Measurements from ENCODE around the gene TMPRSS4. TPM values are rescaled to one million over a fixed set of nuclear protein-coding genes. Genes with fewer than 3 reads are reported as not detected.
A peak's percentile ranks its signal among the peaks of the same experiment; 100 is the strongest.

The TMPRSS4 gene
- total and polyA plus RNA-seq, 4 donors, result 0.96 to 6.5 TPM; not detected in 2

DNA sequence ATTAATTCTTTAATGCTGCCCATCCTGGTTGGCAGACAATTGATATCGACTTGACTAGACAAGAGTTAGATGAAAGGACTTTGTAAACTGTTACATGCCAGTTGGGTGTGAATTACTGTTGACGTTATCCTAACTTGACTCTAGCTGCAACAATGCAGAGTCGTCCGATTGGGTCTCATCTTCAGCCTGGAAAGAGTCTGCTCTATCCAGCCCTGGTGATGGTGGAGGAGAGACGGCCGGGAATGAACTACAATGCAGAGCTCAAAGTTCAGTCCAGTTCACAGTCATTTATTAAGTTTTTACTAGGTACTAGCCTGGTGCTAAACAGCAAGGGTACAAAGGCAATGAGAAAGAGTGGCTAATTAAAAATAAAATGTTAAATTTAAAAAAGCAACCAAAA lies 14.8 kb downstream of the TMPRSS4 start:
- WGBS, 2 donors, result 27 to 44% methylated on average over 6 of the region's 6 CpGs
- no peak for ATAC-seq (ENCODE audit: low FRiP score)
- H3K36me3 ChIP-seq (ENCODE audit: control insufficient read depth in 1 of 2, insufficient read depth in 2 of 2, low read length in 1 of 2), result no peaks in the 10 kb centered on the region
- H3K9me3 ChIP-seq (ENCODE audit: control insufficient read depth, low read length), result peaks cover 8% of the 10 kb centered on the region
- H3K27me3 ChIP-seq (ENCODE audit: control insufficient read depth in 1 of 2, insufficient read depth in 2 of 2, low read length in 1 of 2), result no peaks in the 10 kb centered on the region
- intact Hi-C loops (cut with DNase I), result no loop called here
- H3K4me3 ChIP-seq (ENCODE audit: low read length in 2 of 2), result no peak overlapping the region
- H3K4me1 ChIP-seq (ENCODE audit: control insufficient read depth in 1 of 2, insufficient read depth in 2 of 2, low read length in 2 of 2), result no peaks in the 10 kb centered on the region
- DNase-seq, result no peak
- no peak overlapping the region for H3K27ac ChIP-seq (ENCODE audit: low read depth in 1 of 2, low read length in 2 of 2)

DNA sequence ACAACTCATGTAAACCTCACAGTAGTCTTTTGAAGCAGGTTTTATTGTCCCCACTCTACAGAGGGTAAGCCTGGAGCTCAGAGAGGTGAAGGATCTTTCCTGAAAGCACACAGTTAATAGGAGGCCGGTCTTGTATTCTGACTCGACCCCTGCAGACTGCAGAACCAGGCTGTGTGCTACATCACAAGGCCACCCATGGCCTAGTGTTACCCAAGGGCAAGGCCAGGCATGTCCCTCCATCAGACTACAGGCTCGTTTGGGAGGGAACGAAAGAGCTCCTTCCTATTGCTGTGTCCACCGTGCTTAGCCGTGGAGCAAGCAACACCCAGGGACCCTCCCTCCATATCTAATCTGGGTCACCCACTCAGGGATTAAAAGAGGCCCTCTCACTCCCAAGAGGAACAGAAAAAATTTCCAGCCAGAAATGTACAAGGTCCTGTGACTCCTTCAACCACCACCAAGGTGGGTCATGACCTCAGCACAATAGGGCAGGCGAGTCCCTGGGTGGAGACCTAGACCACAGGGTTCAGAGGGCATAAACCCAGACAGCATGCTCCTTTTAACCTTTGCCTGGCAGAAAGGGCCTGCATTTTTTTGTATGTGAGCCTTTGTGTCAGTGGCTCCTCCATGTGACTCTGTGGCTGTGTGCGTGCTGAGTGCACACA lies 16.2 kb downstream of the TMPRSS4 start:
- Histone ChIP-seq H3K9me3 (ENCODE audit: control insufficient read depth, low read length) (no peaks in the 10 kb centered on the region), H3K27ac (ENCODE audit: low read depth in 1 of 2, low read length in 2 of 2) (no peak overlapping the region), H3K4me3 (ENCODE audit: low read length in 2 of 2) (no peak overlapping the region), H3K4me1 (ENCODE audit: control insufficient read depth in 1 of 2, insufficient read depth in 2 of 2, low read length in 2 of 2) (no peaks in the 10 kb centered on the region), H3K36me3 (ENCODE audit: control insufficient read depth in 1 of 2, insufficient read depth in 2 of 2, low read length in 1 of 2) (no peaks in the 10 kb centered on the region), H3K27me3 (ENCODE audit: control insufficient read depth in 1 of 2, insufficient read depth in 2 of 2, low read length in 1 of 2) (no peaks in the 10 kb centered on the region)
- DNase-seq (no peak), ATAC-seq (ENCODE audit: low FRiP score) (no peak)
- intact Hi-C loops (cut with DNase I), result no loop called here
- 76% methylated on average over 8 of the region's 8 CpGs for WGBS, 2 donors

DNA sequence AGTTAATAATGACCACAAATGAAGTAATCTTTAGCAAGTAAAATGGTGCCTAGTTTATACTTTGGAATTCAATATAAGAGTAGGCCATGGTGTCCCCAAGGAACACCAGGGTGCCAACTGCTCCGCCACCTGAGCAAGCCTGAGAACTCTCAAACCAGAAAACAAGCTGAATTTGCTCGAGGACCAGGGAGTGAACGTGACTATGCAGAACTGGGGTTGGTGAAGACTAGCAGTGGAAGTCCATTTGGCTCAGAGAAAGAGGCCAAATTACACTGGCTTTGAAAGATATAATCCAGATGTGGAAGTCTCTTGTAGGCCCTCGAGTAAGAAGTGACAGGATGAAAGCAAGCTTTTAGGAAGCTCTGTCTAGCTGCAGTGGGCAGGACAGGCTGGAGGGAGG lies 18.6 kb downstream of the TMPRSS4 start:
- DNase-seq (peak; percentile 7 to 25), ATAC-seq (ENCODE audit: low FRiP score) (no peak)
- intact Hi-C loops (cut with DNase I), result no loop called here
- H3K9me3 ChIP-seq (ENCODE audit: control insufficient read depth, low read length), result no peaks in the 10 kb centered on the region
- no peak overlapping the region for H3K27ac ChIP-seq (ENCODE audit: low read depth in 1 of 2, low read length in 2 of 2)
- 59 to 60% methylated on average over 4 of the region's 4 CpGs for WGBS, 2 donors
- no peaks in the 10 kb centered on the region for H3K27me3 ChIP-seq (ENCODE audit: control insufficient read depth in 1 of 2, insufficient read depth in 2 of 2, low read length in 1 of 2)
- H3K36me3 ChIP-seq (ENCODE audit: control insufficient read depth in 1 of 2, insufficient read depth in 2 of 2, low read length in 1 of 2), result no peaks in the 10 kb centered on the region
- no peaks in the 10 kb centered on the region for H3K4me1 ChIP-seq (ENCODE audit: control insufficient read depth in 1 of 2, insufficient read depth in 2 of 2, low read length in 2 of 2)
- H3K4me3 ChIP-seq (ENCODE audit: low read length in 2 of 2), result no peak overlapping the region

DNA sequence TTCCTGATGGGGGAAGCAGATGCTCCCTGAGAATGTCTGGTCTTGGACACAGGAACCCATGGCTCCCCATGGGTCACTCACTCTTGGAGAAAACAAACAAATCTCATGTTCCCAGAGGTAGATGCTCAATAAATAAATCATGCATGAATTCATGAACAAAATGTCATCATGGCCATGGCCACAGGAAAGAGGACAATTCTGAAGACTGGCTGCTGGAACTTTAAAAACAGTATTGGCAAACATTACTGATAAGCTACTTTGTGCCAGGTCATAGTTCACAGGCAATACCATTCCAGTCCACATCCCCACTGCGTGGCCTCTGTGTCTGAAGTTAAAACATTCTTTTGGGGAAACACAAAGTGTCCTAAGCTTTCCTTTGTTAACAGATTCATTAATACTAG lies 19.1 kb downstream of the TMPRSS4 start:
- ATAC-seq (ENCODE audit: low FRiP score), result no peak
- Histone ChIP-seq H3K27ac (ENCODE audit: low read depth in 1 of 2, low read length in 2 of 2) (no peak overlapping the region), H3K36me3 (ENCODE audit: control insufficient read depth in 1 of 2, insufficient read depth in 2 of 2, low read length in 1 of 2) (no peaks in the 10 kb centered on the region), H3K27me3 (ENCODE audit: control insufficient read depth in 1 of 2, insufficient read depth in 2 of 2, low read length in 1 of 2) (no peaks in the 10 kb centered on the region), H3K4me1 (ENCODE audit: control insufficient read depth in 1 of 2, insufficient read depth in 2 of 2, low read length in 2 of 2) (no peaks in the 10 kb centered on the region), H3K4me3 (ENCODE audit: low read length in 2 of 2) (no peak overlapping the region), H3K9me3 (ENCODE audit: control insufficient read depth, low read length) (no peaks in the 10 kb centered on the region)
- WGBS, 2 donors, result 0 to 32% methylated on average over 1 of the region's 1 CpG
- DNase-seq, result no peak
- intact Hi-C loops (cut with DNase I), result no loop called here

- intact Hi-C loops (cut with DNase I), result no loop called here
- H3K4me1 ChIP-seq (ENCODE audit: control insufficient read depth in 1 of 2, insufficient read depth in 2 of 2, low read length in 2 of 2), result no peaks in the 10 kb centered on the region
- no peaks in the 10 kb centered on the region for H3K9me3 ChIP-seq (ENCODE audit: control insufficient read depth, low read length)
- H3K27me3 ChIP-seq (ENCODE audit: control insufficient read depth in 1 of 2, insufficient read depth in 2 of 2, low read length in 1 of 2), result no peaks in the 10 kb centered on the region
- WGBS, 2 donors, result 39 to 49% methylated on average over 11 of the region's 11 CpGs
- no peak overlapping the region for H3K4me3 ChIP-seq (ENCODE audit: low read length in 2 of 2)
- H3K27ac ChIP-seq (ENCODE audit: low read depth in 1 of 2, low read length in 2 of 2), result no peak overlapping the region
- DNase-seq (peak in 1 of 2 donors; percentile 27), ATAC-seq (ENCODE audit: low FRiP score) (no peak)
- H3K36me3 ChIP-seq (ENCODE audit: control insufficient read depth in 1 of 2, insufficient read depth in 2 of 2, low read length in 1 of 2), result no peaks in the 10 kb centered on the region
Observed at GRCh38 chr11:118098996-118099837, 22.3 kb downstream of the TMPRSS4 start.

GRCh38 chr11:118099838-118100556 lies 23.1 kb downstream of the TMPRSS4 start:
- H3K36me3 ChIP-seq (ENCODE audit: control insufficient read depth in 1 of 2, insufficient read depth in 2 of 2, low read length in 1 of 2), result no peaks in the 10 kb centered on the region
- 76% methylated on average over 10 of the region's 10 CpGs for WGBS, 2 donors
- no peaks in the 10 kb centered on the region for H3K27me3 ChIP-seq (ENCODE audit: control insufficient read depth in 1 of 2, insufficient read depth in 2 of 2, low read length in 1 of 2)
- H3K9me3 ChIP-seq (ENCODE audit: control insufficient read depth, low read length), result no peaks in the 10 kb centered on the region
- H3K4me1 ChIP-seq (ENCODE audit: control insufficient read depth in 1 of 2, insufficient read depth in 2 of 2, low read length in 2 of 2), result no peaks in the 10 kb centered on the region
- intact Hi-C loops (cut with DNase I), result no loop called here
- H3K27ac ChIP-seq (ENCODE audit: low read depth in 1 of 2, low read length in 2 of 2), result no peak overlapping the region
- ATAC-seq (ENCODE audit: low FRiP score) (no peak), DNase-seq (peak in 1 of 2 donors; percentile 18)
- H3K4me3 ChIP-seq (ENCODE audit: low read length in 2 of 2), result no peak overlapping the region

GRCh38 chr11:118100691-118101232 lies 23.9 kb downstream of the TMPRSS4 start:
- ATAC-seq (ENCODE audit: low FRiP score), result no peak
- Histone ChIP-seq H3K4me1 (ENCODE audit: control insufficient read depth in 1 of 2, insufficient read depth in 2 of 2, low read length in 2 of 2) (no peaks in the 10 kb centered on the region), H3K27me3 (ENCODE audit: control insufficient read depth in 1 of 2, insufficient read depth in 2 of 2, low read length in 1 of 2) (no peaks in the 10 kb centered on the region), H3K4me3 (ENCODE audit: low read length in 2 of 2) (no peak overlapping the region), H3K27ac (ENCODE audit: low read depth in 1 of 2, low read length in 2 of 2) (no peak overlapping the region), H3K36me3 (ENCODE audit: control insufficient read depth in 1 of 2, insufficient read depth in 2 of 2, low read length in 1 of 2) (no peaks in the 10 kb centered on the region), H3K9me3 (ENCODE audit: control insufficient read depth, low read length) (no peaks in the 10 kb centered on the region)
- peak in 1 of 2 donors; percentile 32 for DNase-seq
- 49 to 53% methylated on average over 3 of the region's 3 CpGs for WGBS, 2 donors
- intact Hi-C loops (cut with DNase I), result no loop called here

DNA sequence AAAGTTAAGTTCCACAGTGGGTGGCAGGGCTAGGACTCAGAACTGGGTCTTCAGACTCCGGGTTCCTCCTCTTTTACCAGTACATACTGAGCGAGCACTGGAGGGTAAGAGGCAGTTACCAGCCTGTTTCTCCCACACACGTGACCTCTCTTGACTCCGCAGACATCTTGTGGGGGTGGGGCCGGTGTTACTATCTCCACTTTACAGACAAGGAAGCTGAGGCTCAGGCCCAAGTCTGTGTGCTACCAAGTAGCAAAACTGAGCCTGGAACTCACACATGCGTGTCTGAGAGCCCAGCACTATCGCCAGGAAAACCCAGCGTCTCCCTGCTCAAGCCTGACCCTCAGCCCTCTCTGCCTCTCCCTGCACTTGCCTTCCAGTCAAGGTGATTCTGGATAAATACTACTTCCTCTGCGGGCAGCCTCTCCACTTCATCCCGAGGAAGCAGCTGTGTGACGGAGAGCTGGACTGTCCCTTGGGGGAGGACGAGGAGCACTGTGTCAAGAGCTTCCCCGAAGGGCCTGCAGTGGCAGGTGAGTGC lies 25.9 kb downstream of the TMPRSS4 start:
- H3K4me3 ChIP-seq (ENCODE audit: low read length in 2 of 2), result no peak overlapping the region
- no peaks in the 10 kb centered on the region for H3K36me3 ChIP-seq (ENCODE audit: control insufficient read depth in 1 of 2, insufficient read depth in 2 of 2, low read length in 1 of 2)
- H3K27me3 ChIP-seq (ENCODE audit: control insufficient read depth in 1 of 2, insufficient read depth in 2 of 2, low read length in 1 of 2), result no peaks in the 10 kb centered on the region
- no peaks in the 10 kb centered on the region for H3K4me1 ChIP-seq (ENCODE audit: control insufficient read depth in 1 of 2, insufficient read depth in 2 of 2, low read length in 2 of 2)
- intact Hi-C loops (cut with DNase I), result no loop called here
- 70 to 73% methylated on average over 13 of the region's 13 CpGs for WGBS, 2 donors
- H3K27ac ChIP-seq (ENCODE audit: low read depth in 1 of 2, low read length in 2 of 2), result no peak overlapping the region
- ATAC-seq (ENCODE audit: low FRiP score) (no peak), DNase-seq (peak in 1 of 2 donors; percentile 24)
- no peaks in the 10 kb centered on the region for H3K9me3 ChIP-seq (ENCODE audit: control insufficient read depth, low read length)

Measured in aorta (tissue), 5 donors.